H9 (cell line): ENCODE data around the gene GLRX. TPM values are rescaled to one million over a fixed set of nuclear protein-coding genes. Genes with fewer than 3 reads are reported as not detected.
"Not testable (repeated sequence)": the region's sequence is repeated elsewhere in the genome, so short reads cannot be mapped to it uniquely, and the experiment has no call there.

Experiments
- DNase-seq: peaks from one replicate; pipeline ENCODE4 v3.0.0-alpha.2; 2017
- H2AFZ ChIP-seq: one replicate; pipeline ENCODE4 v1.6.1; 2013; ENCODE audit warnings: mild to moderate bottlenecking, low read length, control low read depth, moderate library complexity
- H2AK5ac ChIP-seq: 2 replicates; pipeline ENCODE4 v1.6.1; 2013; ENCODE audit warnings: low read length, control low read depth, mixed read lengths; ENCODE audit not compliant: insufficient read length
- H2BK120ac ChIP-seq: one replicate; pipeline ENCODE4 v1.6.1; 2013; ENCODE audit warnings: low read depth, mild to moderate bottlenecking, low read length, control low read depth, inconsistent platforms; ENCODE audit not compliant: poor library complexity, severe bottlenecking
- H2BK12ac ChIP-seq: 2 replicates; pipeline ENCODE4 v1.6.1; 2013; ENCODE audit warnings: low read length, control low read depth, mixed read lengths, low read depth; ENCODE audit not compliant: insufficient read length
- H2BK15ac ChIP-seq: 2 replicates; pipeline ENCODE4 v1.6.1; 2013; ENCODE audit warnings: low read depth, low read length, control low read depth
- H2BK20ac ChIP-seq: one replicate; pipeline ENCODE4 v1.6.1; 2013; ENCODE audit warnings: low read depth, mild to moderate bottlenecking, low read length, control low read depth, inconsistent platforms; ENCODE audit not compliant: poor library complexity, severe bottlenecking
- H2BK5ac ChIP-seq: 2 replicates; pipeline ENCODE4 v1.6.1; 2013; ENCODE audit warnings: low read length, control low read depth, mixed read lengths; ENCODE audit not compliant: insufficient read length
- H3K14ac ChIP-seq: 2 replicates; pipeline ENCODE4 v1.6.1; 2013; ENCODE audit warnings: low read length, control low read depth; ENCODE audit not compliant: insufficient read depth
- H3K18ac ChIP-seq: 2 replicates; pipeline ENCODE4 v1.6.1; 2013; ENCODE audit warnings: low read depth, mild to moderate bottlenecking, mixed read lengths, low read length, control low read depth; ENCODE audit not compliant: insufficient read length
- H3K23ac ChIP-seq: 2 replicates; pipeline ENCODE4 v1.6.1; 2013; ENCODE audit warnings: low read length, control low read depth, mixed read lengths, low read depth; ENCODE audit not compliant: insufficient read length
- H3K23me2 ChIP-seq: 2 replicates; pipeline ENCODE4 v1.6.1; 2013; ENCODE audit warnings: low read depth, mild to moderate bottlenecking, mixed read lengths, low read length, control low read depth; ENCODE audit not compliant: insufficient read length, poor library complexity, severe bottlenecking
- H3K27ac ChIP-seq: 2 replicates; pipeline ENCODE4 v1.5.1; 2013; ENCODE audit warnings: low read length, control low read depth, mixed read lengths, low read depth; ENCODE audit not compliant: insufficient read length
- H3K27me3 ChIP-seq: 2 replicates; pipeline ENCODE4 v1.6.1; 2013; ENCODE audit warnings: low read length, control low read depth, inconsistent platforms; ENCODE audit not compliant: insufficient read depth
- H3K4ac ChIP-seq: 2 replicates; pipeline ENCODE4 v1.6.1; 2013; ENCODE audit warnings: low read depth, mild to moderate bottlenecking, control low read depth, inconsistent platforms, low read length, moderate library complexity
- H3K4me1 ChIP-seq: 2 replicates; pipeline ENCODE4 v1.6.1; 2013; ENCODE audit warnings: low read length, control low read depth, inconsistent platforms; ENCODE audit not compliant: insufficient read depth
- H3K4me2 ChIP-seq: 2 replicates; pipeline ENCODE4 v1.6.1; 2013; ENCODE audit warnings: low read length, control low read depth, mixed read lengths; ENCODE audit not compliant: insufficient read length, insufficient read depth
- H3K56ac ChIP-seq: 2 replicates; pipeline ENCODE4 v1.6.1; 2013; ENCODE audit warnings: low read depth, mild to moderate bottlenecking, mixed read lengths, low read length, control low read depth; ENCODE audit not compliant: insufficient read length
- H3K79me1 ChIP-seq: 2 replicates; pipeline ENCODE4 v1.6.1; 2013; ENCODE audit warnings: low read depth, mild to moderate bottlenecking, moderate library complexity, low read length, control low read depth, inconsistent platforms; ENCODE audit not compliant: insufficient read depth, poor library complexity, severe bottlenecking
- H3K79me2 ChIP-seq: 2 replicates; pipeline ENCODE4 v1.6.1; 2013; ENCODE audit warnings: low read length, control low read depth, inconsistent platforms; ENCODE audit not compliant: insufficient read depth
- H3K9ac ChIP-seq: 2 replicates; pipeline ENCODE4 v1.6.1; 2013; ENCODE audit warnings: low read length, control low read depth, mixed read lengths; ENCODE audit not compliant: insufficient read length; ENCODE audit errors: extremely low read depth
- H3K9me3 ChIP-seq: one replicate; pipeline ENCODE4 v1.6.1; 2013; ENCODE audit warnings: low read depth, low read length, inconsistent platforms; ENCODE audit not compliant: control insufficient read depth
- H3T11ph ChIP-seq: one replicate; pipeline ENCODE4 v1.6.1; 2013; ENCODE audit warnings: mild to moderate bottlenecking, low read length, control low read depth, inconsistent platforms
- H4K20me1 ChIP-seq: one replicate; pipeline ENCODE4 v1.6.1; 2013; ENCODE audit not compliant: control insufficient read depth, insufficient read length, insufficient read depth
- H4K5ac ChIP-seq: 2 replicates; pipeline ENCODE4 v1.6.1; 2013; ENCODE audit warnings: low read depth, mild to moderate bottlenecking, mixed read lengths, low read length, control low read depth; ENCODE audit not compliant: insufficient read length
- H4K8ac ChIP-seq: replicated peaks from 2 replicates; pipeline ENCODE4 v1.6.1; 2013; ENCODE audit warnings: low read length, control low read depth, mixed read lengths, low read depth; ENCODE audit not compliant: insufficient read length
- H4K91ac ChIP-seq: 2 replicates; pipeline ENCODE4 v1.6.1; 2013; ENCODE audit warnings: low read depth, mild to moderate bottlenecking, moderate library complexity, mixed read lengths, low read length, control low read depth; ENCODE audit not compliant: insufficient read length
- H3K27ac Mint-ChIP-seq, 3 experiments: 2 replicates in 2 of 3; 3 replicates in 1 of 3; pipeline ENCODE4 v1.8.0; 2020 to 2021; ENCODE audit warnings: mixed read lengths in 3 of 3, mild to moderate bottlenecking in 1 of 3, moderate library complexity in 1 of 3
- H3K27me3 Mint-ChIP-seq: 2 replicates; pipeline ENCODE4 v1.8.0; 2021; ENCODE audit warnings: low read depth, mild to moderate bottlenecking, moderate library complexity, mixed read lengths
- H3K36me3 Mint-ChIP-seq, 3 experiments: 2 replicates in 2 of 3; 3 replicates in 1 of 3; pipeline ENCODE4 v1.8.0; 2020 to 2021; ENCODE audit warnings: low read depth in 3 of 3, mixed read lengths in 3 of 3; ENCODE audit not compliant: insufficient read depth in 1 of 3
- H3K4me1 Mint-ChIP-seq, 2 experiments: 2 replicates each; pipeline ENCODE4 v1.8.0; 2020; ENCODE audit warnings: mixed read lengths in 2 of 2
- H3K4me3 Mint-ChIP-seq, 2 experiments: 2 replicates in 1 of 2; 3 replicates in 1 of 2; pipeline ENCODE4 v1.8.0; 2020 to 2021; ENCODE audit warnings: mild to moderate bottlenecking in 2 of 2, mixed read lengths in 2 of 2, moderate library complexity in 1 of 2
- H3K9me3 Mint-ChIP-seq, 2 experiments: 2 replicates in 1 of 2; 3 replicates in 1 of 2; pipeline ENCODE4 v1.8.0; 2020; ENCODE audit warnings: mild to moderate bottlenecking in 2 of 2, mixed read lengths in 2 of 2, moderate library complexity in 1 of 2
- WGBS: extraction: QIAGEN DNeasy Blood & Tissue Kit; methylation state at CpG from one replicate; pipeline ENCODE4 v1.1.7; 2013; ENCODE audit warnings: missing lambda C conversion rate, low lambda C conversion rate, mixed read lengths; ENCODE audit not compliant: insufficient read length; ENCODE audit errors: extremely low coverage; 5-methylcytosine and 5-hydroxymethylcytosine counted together
- total RNA-seq: library from RNA; stranded (reverse); gene quantifications from 2 replicates; pipeline ENCODE4 v1.2.1, GENCODE V29; 2021

GLRX gene
- total RNA-seq, 1 experiment from 2014 or later = 13.8 TPM

- peaks cover 51 to 54% of the 10 kb centered on the region in 2 experiments for H3K4me1 Mint-ChIP-seq
These were observed 11.5 kb downstream of the GLRX start for GRCh38 chr5:95811126-95811423.

More at GRCh38 chr5:95811126-95811423, 11.5 kb downstream of the GLRX start:
- H3K14ac ChIP-seq, H4K5ac ChIP-seq, H3K27ac ChIP-seq, H3K36me3 Mint-ChIP-seq, H2BK15ac ChIP-seq, H3K4me2 ChIP-seq, H3K4me3 Mint-ChIP-seq, H4K8ac ChIP-seq, H3K23ac ChIP-seq, H3K27me3 ChIP-seq, H4K20me1 ChIP-seq, H3K9me3 ChIP-seq, H4K91ac ChIP-seq, H3K79me2 ChIP-seq, H3K27me3 Mint-ChIP-seq, H3K4me1 ChIP-seq, H2AFZ ChIP-seq, H3K23me2 ChIP-seq, H2BK120ac ChIP-seq, H2AK5ac ChIP-seq, H3K27ac Mint-ChIP-seq, H3K79me1 ChIP-seq, H3K56ac ChIP-seq, H3K18ac ChIP-seq, H3T11ph ChIP-seq, H3K9me3 Mint-ChIP-seq, H2BK5ac ChIP-seq, DNase-seq, H3K9ac ChIP-seq, H3K4ac ChIP-seq, H2BK20ac ChIP-seq, H2BK12ac ChIP-seq: not testable (repeated sequence)
- WGBS = no CpG with 5 or more reads among the region's 6 CpGs
